NCI-H82 treated with DMSO at 0.1 percent for 48 hours (cell line): ENCODE data around the gene SFMBT2.
A peak's percentile ranks its signal among the peaks of the same experiment; 100 is the strongest.
"Not testable (repeated sequence)": the region's sequence is repeated elsewhere in the genome, so short reads cannot be mapped to it uniquely, and the experiment has no call there.

Experiments used
- DNase-seq: peaks from one replicate; lab custom pipeline; 2025; ENCODE audit not compliant: unreplicated experiment; lab: John Stamatoyannopoulos, UW

Gene SFMBT2

GRCh38 chr10:7329219-7329618 is 81.6 kb downstream of the SFMBT2 start:
- no peak for DNase-seq

GRCh38 chr10:7327885-7328284 is 82.9 kb downstream of the SFMBT2 start:
- DNase-seq = no peak

- no peak for DNase-seq
These were observed 88.2 kb downstream of the SFMBT2 start for GRCh38 chr10:7322623-7323022.

GRCh38 chr10:7320072-7320471 is 90.8 kb downstream of the SFMBT2 start:
- DNase-seq = no peak

GRCh38 chr10:7319632-7320031 is 91.2 kb downstream of the SFMBT2 start:
- DNase-seq = no peak

- no peak for DNase-seq
These were observed 92.0 kb downstream of the SFMBT2 start for GRCh38 chr10:7318836-7319235.

GRCh38 chr10:7317786-7318446 is 92.9 kb downstream of the SFMBT2 start:
- DNase-seq = no peak

GRCh38 chr10:7316839-7317238 is 94.0 kb downstream of the SFMBT2 start:
- DNase-seq = no peak

- no peak for DNase-seq
These were observed 94.9 kb downstream of the SFMBT2 start for GRCh38 chr10:7315906-7316305.

GRCh38 chr10:7314170-7314569 is 96.7 kb downstream of the SFMBT2 start:
- no peak for DNase-seq

- DNase-seq = no peak
These were observed 98.4 kb downstream of the SFMBT2 start for GRCh38 chr10:7312488-7312857.

- DNase-seq = not testable (repeated sequence)
These were observed 98.9 kb downstream of the SFMBT2 start for GRCh38 chr10:7311850-7312487.

GRCh38 chr10:7311218-7311849 is 99.5 kb downstream of the SFMBT2 start:
- peak; percentile 16 for DNase-seq

- DNase-seq = no peak
These were observed 100.8 kb downstream of the SFMBT2 start for GRCh38 chr10:7310076-7310475.

GRCh38 chr10:7308826-7309225 is 102.0 kb downstream of the SFMBT2 start:
- DNase-seq = no peak

GRCh38 chr10:7306616-7307015 is 104.2 kb downstream of the SFMBT2 start:
- DNase-seq = no peak

- DNase-seq = no peak
These were observed 104.7 kb downstream of the SFMBT2 start for GRCh38 chr10:7306147-7306546.

- no peak for DNase-seq
These were observed 105.8 kb downstream of the SFMBT2 start for GRCh38 chr10:7305053-7305452.

GRCh38 chr10:7304110-7304509 is 106.7 kb downstream of the SFMBT2 start:
- DNase-seq = no peak

- no peak for DNase-seq
These were observed 107.8 kb downstream of the SFMBT2 start for GRCh38 chr10:7302930-7303557.

- DNase-seq = no peak
These were observed 108.4 kb downstream of the SFMBT2 start for GRCh38 chr10:7302392-7302906.
